GM12891 (cell line): ENCODE results near the gene GLYR1.

Source experiments
- POLR2A ChIP-seq: IDR thresholded peaks from 2 replicates; pipeline ENCODE4 v1.6.1; 2011; ENCODE audit warnings: low read depth, low read length, control low read depth
- POLR2AphosphoS5 ChIP-seq: IDR thresholded peaks from 2 replicates; pipeline ENCODE4 v1.6.1; 2011; ENCODE audit warnings: low read depth, low read length, control low read depth
- TAF1 ChIP-seq: IDR thresholded peaks from 2 replicates; pipeline ENCODE4 v1.6.1; 2011; ENCODE audit warnings: low read depth, low read length, control low read depth

GRCh38 chr16:4767872-4768548, 79.1 kb downstream of the GLYR1 start:
- TF ChIP-seq POLR2A (no peak), TAF1 (no peak), POLR2AphosphoS5 (no peak)
